RKO (cell line): ENCODE results near the gene MSGN1.

Experiments used
- DNase-seq: peaks from one replicate; pipeline ENCODE4 v3.0.0-alpha.2; 2016; ENCODE audit warnings: low spot score

MSGN1 gene, protein sequence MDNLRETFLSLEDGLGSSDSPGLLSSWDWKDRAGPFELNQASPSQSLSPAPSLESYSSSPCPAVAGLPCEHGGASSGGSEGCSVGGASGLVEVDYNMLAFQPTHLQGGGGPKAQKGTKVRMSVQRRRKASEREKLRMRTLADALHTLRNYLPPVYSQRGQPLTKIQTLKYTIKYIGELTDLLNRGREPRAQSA

DNA sequence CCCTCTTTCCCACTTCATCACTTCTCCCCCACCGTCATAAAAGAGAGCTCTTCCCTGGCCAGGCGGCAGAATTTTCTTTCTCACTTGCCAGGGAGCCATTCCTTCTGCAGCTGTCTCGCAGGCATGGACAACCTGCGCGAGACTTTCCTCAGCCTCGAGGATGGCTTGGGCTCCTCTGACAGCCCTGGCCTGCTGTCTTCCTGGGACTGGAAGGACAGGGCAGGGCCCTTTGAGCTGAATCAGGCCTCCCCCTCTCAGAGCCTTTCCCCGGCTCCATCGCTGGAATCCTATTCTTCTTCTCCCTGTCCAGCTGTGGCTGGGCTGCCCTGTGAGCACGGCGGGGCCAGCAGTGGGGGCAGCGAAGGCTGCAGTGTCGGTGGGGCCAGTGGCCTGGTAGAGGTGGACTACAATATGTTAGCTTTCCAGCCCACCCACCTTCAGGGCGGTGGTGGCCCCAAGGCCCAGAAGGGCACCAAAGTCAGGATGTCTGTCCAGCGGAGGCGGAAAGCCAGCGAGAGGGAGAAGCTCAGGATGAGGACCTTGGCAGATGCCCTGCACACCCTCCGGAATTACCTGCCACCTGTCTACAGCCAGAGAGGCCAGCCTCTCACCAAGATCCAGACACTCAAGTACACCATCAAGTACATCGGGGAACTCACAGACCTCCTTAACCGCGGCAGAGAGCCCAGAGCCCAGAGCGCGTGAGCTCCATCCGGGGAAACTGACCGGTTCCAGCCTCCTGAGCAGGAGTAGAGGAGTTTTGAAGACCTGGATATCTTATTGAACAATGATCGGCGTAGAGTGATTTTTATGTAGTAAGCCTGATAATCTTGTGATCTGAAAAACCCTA is at the start of gene MSGN1:
MSGN1 (plus strand) TSS at position 65 of the 850 bp plus-strand sequence; CDS start at position 124, 59 bp downstream.
- no peak for DNase-seq

DNA sequence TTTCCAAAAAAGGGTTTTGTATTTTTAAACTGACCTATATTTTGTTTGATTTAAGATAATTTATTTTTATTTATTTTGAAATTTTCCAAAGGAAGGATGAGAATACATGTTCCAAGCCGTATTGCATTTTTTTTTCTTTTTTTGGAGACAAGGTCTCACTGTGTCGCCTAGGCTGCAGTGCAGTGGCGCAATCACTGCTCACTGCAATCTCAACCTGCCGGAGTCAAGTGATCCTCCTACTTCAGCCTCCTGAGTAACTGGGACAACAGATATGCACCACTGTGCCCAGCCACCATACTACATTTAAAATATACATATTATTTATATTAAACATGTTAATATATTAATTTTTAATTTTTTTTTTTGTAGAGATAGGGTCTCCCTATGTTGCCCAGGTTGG is 47.4 kb upstream of the MSGN1 start:
- DNase-seq: no peak

DNA sequence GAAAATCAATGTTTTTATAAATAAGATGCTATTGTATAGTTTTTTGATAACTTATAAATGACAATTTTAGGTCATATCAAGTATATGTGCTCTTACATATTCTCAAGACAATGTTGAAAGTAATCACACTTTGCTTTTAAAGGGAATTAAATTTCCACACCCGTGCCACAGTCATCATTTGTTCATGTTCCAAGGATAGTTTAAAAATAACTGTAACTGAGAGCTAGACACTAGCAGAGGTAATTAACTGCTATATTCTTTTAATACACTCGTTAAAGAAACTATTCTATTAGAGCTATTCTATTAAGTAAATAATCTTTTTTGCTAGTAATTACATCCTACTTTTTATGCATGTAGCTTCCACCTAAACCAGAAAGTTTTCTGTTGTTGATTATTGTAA is 44.3 kb upstream of the MSGN1 start:
- DNase-seq: no peak

GRCh38 chr2:17772532-17772931 is 43.7 kb upstream of the MSGN1 start:
- DNase-seq: no peak

DNA sequence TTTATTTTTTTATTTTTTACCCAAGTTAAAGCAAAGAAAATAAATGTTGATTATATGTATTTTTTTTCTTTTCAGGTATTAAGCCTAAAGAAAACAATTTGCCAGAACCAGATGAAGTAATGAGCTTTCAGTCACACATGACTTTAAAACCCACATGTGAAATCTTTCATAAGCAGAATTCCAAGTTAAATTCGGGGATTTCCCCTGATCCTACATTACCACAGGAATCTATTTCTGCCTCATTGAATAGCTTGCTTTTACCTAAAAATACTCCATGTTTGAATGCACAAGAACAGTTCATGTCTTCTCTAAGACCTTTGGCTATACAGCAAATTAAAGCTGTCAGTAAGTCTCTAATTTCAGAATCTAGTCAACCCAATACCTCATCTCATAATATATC is 35.7 kb upstream of the MSGN1 start:
- DNase-seq: no peak

DNA sequence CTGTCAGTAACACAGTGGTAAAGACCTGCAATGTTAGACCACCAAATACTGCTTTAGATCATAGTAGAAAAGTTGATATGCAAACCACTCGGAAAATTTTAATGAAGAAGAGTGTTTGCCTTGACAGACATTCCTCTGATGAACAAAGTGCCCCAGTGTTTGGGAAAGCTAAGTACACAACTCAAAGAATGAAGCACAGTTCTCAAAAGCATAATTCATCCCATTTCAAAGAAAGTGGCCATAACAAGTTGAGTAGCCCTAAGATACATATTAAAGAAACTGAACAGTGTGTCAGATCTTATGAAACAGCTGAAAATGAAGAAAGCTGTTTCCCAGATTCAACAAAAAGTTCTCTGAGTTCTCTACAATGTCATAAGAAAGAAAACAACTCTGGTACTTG is 34.8 kb upstream of the MSGN1 start:
- no peak for DNase-seq

- no peak for DNase-seq
These were observed 29.5 kb upstream of the MSGN1 start for GRCh38 chr2:17786727-17787126.

GRCh38 chr2:17788773-17789172 is 27.5 kb upstream of the MSGN1 start:
- DNase-seq: no peak

DNA sequence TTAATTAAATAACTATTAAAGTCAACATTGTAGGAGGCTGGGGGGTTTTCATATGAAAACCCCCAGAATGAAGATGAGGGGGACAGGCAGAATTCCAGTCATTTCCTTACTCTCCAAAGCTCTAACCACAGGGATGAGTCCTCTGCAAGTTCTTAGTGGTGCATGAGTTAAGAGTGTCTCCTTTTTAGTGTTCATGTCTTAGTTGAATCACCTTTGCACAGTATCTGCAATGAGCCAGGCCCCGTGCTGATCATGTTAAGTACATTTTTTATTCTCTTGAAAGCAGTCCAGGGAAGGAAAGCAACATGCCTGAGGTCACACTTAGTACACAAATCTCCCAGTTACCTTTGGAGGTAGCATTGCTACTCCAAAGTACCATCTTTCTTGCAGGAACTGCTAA is 25.7 kb upstream of the MSGN1 start:
- DNase-seq: no peak

DNA sequence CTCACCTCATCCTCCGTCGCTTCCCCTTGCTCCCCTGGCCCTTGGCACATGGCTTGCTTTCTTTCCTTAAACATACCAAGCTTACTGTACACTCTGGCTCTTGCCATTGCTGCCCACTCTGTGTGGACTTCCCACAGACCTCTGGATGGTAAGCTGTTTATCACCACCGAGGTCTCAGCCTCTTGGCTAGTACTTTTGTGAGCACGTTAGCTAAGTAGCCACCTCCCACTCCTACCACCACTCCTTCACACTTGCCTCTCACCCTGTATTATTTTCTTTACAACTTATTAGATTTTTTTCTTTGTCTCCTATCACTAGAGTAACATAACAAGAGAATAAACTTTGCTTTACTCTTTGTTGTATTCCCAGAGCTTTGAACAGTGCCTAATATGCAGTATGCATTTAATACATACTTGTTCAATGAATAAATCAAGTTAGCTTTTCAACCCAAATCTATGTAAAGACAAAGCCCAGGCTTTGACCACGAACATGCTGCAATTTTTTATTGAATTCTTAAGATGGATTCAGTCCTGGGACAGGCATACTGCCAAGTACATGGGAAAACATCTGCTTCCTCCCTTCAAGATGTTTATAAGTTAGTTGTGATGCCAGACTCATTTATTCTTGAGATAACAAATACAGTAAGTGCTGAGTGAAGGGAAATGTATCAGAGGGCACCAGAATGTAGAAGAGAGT is 25.0 kb upstream of the MSGN1 start:
- DNase-seq: no peak

- no peak for DNase-seq
These were observed 24.5 kb upstream of the MSGN1 start for GRCh38 chr2:17791817-17792130.

DNA sequence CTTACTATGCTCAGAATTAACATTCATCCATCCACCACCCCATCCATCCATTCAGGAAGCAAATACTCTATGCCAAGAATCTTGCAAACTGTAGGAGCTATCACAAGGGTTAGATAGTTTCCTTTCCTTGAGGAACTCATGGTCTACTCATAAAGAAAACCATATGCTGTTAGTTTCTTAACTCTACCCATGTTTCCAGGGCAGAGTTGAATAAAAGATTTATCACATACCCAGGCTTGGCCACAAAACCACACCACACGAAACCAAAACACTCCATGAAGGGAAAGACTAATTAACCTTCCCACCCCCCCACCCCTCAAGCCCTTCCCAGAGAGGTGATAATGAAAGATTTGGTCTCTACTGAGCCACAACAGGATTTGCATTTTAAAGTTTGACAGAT is 23.7 kb upstream of the MSGN1 start:
- no peak for DNase-seq

DNA sequence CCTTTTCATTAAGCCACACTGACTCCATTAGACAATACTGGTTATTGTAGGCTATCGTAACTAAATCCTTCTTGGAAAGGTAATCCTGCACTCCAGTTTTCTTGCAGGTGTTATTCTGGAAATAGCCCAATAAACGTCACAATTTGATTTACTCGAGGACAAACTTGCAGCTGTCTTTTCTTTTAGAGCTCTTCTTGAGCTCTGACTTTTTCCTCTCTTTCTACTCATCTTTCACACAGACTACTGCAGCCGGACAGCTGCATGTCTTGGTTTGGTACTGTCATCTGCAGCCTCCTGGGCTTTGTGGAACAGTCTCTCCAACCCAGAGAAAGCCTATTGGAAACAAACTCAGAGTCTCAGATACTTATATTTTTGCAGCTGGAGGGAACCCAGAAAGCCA is 23.0 kb upstream of the MSGN1 start:
- no peak for DNase-seq

- DNase-seq: no peak
These were observed 22.4 kb upstream of the MSGN1 start for GRCh38 chr2:17793803-17794354.

DNA sequence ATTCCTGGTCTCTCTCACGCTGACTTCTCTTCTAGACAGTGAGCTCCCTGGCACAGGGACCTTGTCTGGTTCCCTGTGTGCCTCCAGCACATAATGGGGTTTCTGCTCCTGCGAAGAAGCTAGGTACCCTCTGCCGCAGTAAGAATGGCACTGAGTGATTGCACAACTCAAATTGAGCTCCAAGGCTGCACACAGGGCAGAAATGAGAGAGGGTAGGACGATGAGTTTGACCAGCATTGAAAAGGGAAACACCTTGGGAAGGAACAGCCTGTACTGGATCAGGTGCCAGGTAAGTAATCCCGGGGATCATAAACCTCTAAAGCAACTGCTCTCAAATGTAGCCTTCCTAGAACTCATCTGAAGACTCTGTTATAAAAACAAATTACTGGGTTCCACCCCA is 21.0 kb upstream of the MSGN1 start:
- DNase-seq: no peak

DNA sequence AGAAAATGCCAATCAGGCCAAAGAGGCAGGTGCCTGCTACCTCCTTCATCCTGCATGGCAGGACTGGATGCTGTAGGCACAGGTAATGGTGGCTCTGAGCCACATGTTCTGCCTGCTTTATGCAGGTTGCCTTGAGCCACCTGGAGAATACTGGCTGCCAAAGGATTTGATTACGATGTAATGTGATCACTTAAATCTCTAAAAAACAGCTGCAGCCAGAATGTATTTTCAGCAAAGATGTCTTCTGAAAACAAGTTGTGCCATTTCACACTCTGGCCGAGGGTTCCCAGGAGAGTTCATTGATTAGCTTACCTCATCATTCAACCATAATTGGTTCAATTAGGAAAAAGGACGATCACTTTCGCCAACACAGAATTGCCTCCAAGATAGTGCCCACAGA is 17.9 kb upstream of the MSGN1 start:
- no peak for DNase-seq

GRCh38 chr2:17799301-17800120 is 16.7 kb upstream of the MSGN1 start:
- no peak for DNase-seq

DNA sequence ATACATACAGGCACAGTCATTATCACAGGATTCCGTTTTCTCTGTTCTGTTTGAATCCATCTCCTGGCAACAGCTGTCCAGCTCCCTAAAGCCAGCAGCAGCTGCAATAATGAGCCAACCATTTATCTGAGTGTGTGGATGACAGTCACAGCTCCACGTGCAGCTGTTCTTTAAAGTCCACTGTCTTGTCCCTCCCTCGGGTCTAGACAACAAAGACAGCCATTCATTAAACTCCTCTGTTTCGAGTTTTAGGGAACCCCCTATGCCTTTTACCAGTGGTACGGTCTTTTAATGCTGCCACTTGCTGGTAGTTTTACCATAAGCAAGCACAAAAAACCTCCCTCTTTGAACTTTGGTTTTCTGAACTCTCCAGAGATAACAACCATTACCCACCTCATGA is 16.0 kb upstream of the MSGN1 start:
- no peak for DNase-seq

GRCh38 chr2:17800693-17801458 is 15.4 kb upstream of the MSGN1 start:
- DNase-seq: no peak

GRCh38 chr2:17803497-17803896 is 12.8 kb upstream of the MSGN1 start:
- no peak for DNase-seq

- DNase-seq: no peak
These were observed 11.9 kb upstream of the MSGN1 start for GRCh38 chr2:17804358-17804757.
